Motor neuron (in vitro differentiated cells): ENCODE results near the gene TM4SF20. TPM values are rescaled to one million over a fixed set of nuclear protein-coding genes. Genes with fewer than 3 reads are reported as not detected.
A peak's percentile ranks its signal among the peaks of the same experiment; 100 is the strongest.

Experiments
- ATAC-seq, 8 experiments: fragments of 200-7000 bp; cut with Tn5 transposase; replicated peaks in 6 of 8; 2 replicates each; pipeline ENCODE4 v1.8.0; 2021; ENCODE audit warnings: mild to moderate bottlenecking in 8 of 8, moderate library complexity in 8 of 8
- H3K27ac ChIP-seq, 2 donors: fragments of 250-450 bp; sonication (Bioruptor Pico); 2 replicates each; pipeline ENCODE4 v1.9.0; 2021; ENCODE audit warnings: antibody characterized with exemption in 2 of 2, mild to moderate bottlenecking in 2 of 2, moderate library complexity in 1 of 2
- H3K4me1 ChIP-seq, 2 donors: fragments of 250-450 bp; sonication (Bioruptor Pico); replicated peaks in 1 of 2; 2 replicates each; pipeline ENCODE4 v1.6.1; 2021; ENCODE audit warnings: antibody characterized with exemption in 2 of 2, mild to moderate bottlenecking in 2 of 2, moderate library complexity in 1 of 2
- H3K4me3 ChIP-seq, 5 donors: fragments of 250-450 bp; sonication (Bioruptor Pico); 2 replicates each; pipeline ENCODE4 v1.9.0; 2021; ENCODE audit warnings: antibody characterized with exemption in 5 of 5, mild to moderate bottlenecking in 5 of 5, moderate library complexity in 4 of 5
- whole genome bisulfite sequencing, 10 experiments: fragments of 450-650 bp; shearing (Covaris generic); methylation state at CpG; one replicate each; pipeline ENCODE4 v1.0.0; 2022; 5-methylcytosine and 5-hydroxymethylcytosine counted together
- in situ Hi-C, 9 experiments: fragments of 400-800 bp; cut with MboI; loops; one replicate each; pipeline ENCODE4 v1.15.0; 2021; ENCODE audit warnings: low sequenced_read_pairs in 9 of 9, low pct_unique_long_range_greater_than_20kb in 2 of 9; ENCODE audit not compliant: unreplicated experiment in 9 of 9
- total RNA-seq, 8 experiments: library from RNA; unstranded; fragments of 300-600 nt; gene quantifications; 2 replicates each; pipeline versions ENCODE4 v1.2.3 to v1.2.4, GENCODE V29; 2022

The TM4SF20 gene
- total RNA-seq = under 1 TPM in 7 of 8 experiments, not detected in 1; 0.15 to 0.59 (median 0.33) TPM

GRCh38 chr2:227379095-227379494 lies at the start of gene TM4SF20:
TSS of gene TM4SF20 (minus strand) at chr2:227379306. CDS start at chr2:227379268, 38 bp downstream.
- Histone ChIP-seq H3K4me1 (peaks cover 0 to 7% of the 10 kb centered on the region in 2 donors), H3K4me3 (no peak within 1 kb of the TSS), H3K27ac (no peak within 1 kb of the TSS)
- ATAC-seq = no peak
- in situ Hi-C loops = no loop called here
- WGBS, 10 experiments = 66 to 100% (median 81%) methylated on average over 1 to 4 of the region's 4 CpGs

GRCh38 chr2:227428731-227429285 lies 49.7 kb upstream of the TM4SF20 start:
- WGBS, 10 experiments = 20 to 100% (median 89%) methylated on average over 1 to 8 of the region's 8 CpGs; no CpG with 5 or more reads in 1 of the 10 experiments
- Histone ChIP-seq H3K4me3 (no peak overlapping the region), H3K4me1 (no peaks in the 10 kb centered on the region), H3K27ac (no peak overlapping the region)
- ATAC-seq = no peak
- in situ Hi-C loops = no loop called here

- WGBS, 10 experiments = 14 to 97% (median 64%) methylated on average over 1 to 9 of the region's 10 CpGs
- H3K27ac ChIP-seq = no peak overlapping the region
- no peaks in the 10 kb centered on the region for H3K4me1 ChIP-seq
- in situ Hi-C loops = loop anchor here in 6 of 9 experiments (25.0 kb wide), 2 partner anchors 338 to 438 kb away; partner anchors contain the start of gene DAW1 (in 1 of the 6)
- H3K4me3 ChIP-seq = no peak overlapping the region
- peak in 4 of 8 experiments; percentile 32 to 47 (median 35) for ATAC-seq
Measured at GRCh38 chr2:227423656-227424499, 44.8 kb upstream of the TM4SF20 start.

- ATAC-seq = no peak
- in situ Hi-C loops = loop anchor here in 6 of 9 experiments (25.0 kb wide), 2 partner anchors 342 to 442 kb away; partner anchors contain the start of gene DAW1 (in 1 of the 6)
- H3K27ac ChIP-seq = no peak overlapping the region
- WGBS, 10 experiments = 50 to 97% (median 84%) methylated on average over 4 to 11 of the region's 15 CpGs
- no peak overlapping the region for H3K4me3 ChIP-seq
- no peaks in the 10 kb centered on the region for H3K4me1 ChIP-seq
Measured at GRCh38 chr2:227420087-227421052, 41.3 kb upstream of the TM4SF20 start.

GRCh38 chr2:227416701-227417100 lies 37.6 kb upstream of the TM4SF20 start:
- Histone ChIP-seq H3K27ac (no peak overlapping the region), H3K4me3 (no peak overlapping the region), H3K4me1 (no peaks in the 10 kb centered on the region)
- in situ Hi-C loops = loop anchor here in 6 of 9 experiments (25.0 kb wide), 2 partner anchors 346 to 446 kb away; partner anchors contain the start of gene DAW1 (in 1 of the 6)
- ATAC-seq = no peak
- 64 to 100% (median 81%) methylated on average over 1 to 4 of the region's 4 CpGs; no CpG with 5 or more reads in 1 of the 10 experiments for WGBS, 10 experiments

GRCh38 chr2:227415538-227416424 lies 36.7 kb upstream of the TM4SF20 start:
- Histone ChIP-seq H3K4me1 (no peaks in the 10 kb centered on the region), H3K27ac (no peak overlapping the region), H3K4me3 (no peak overlapping the region)
- in situ Hi-C loops = loop anchor here in 6 of 9 experiments (25.0 kb wide), 2 partner anchors 347 to 447 kb away; partner anchors contain the start of gene DAW1 (in 1 of the 6)
- WGBS, 10 experiments = 40 to 100% (median 74%) methylated on average over 1 to 10 of the region's 10 CpGs
- peak in 6 of 8 experiments; percentile 41 to 90 (median 46) for ATAC-seq

GRCh38 chr2:227414846-227415245 lies 35.7 kb upstream of the TM4SF20 start:
- in situ Hi-C loops = loop anchor here in 6 of 9 experiments (25.0 kb wide), 2 partner anchors 347 to 447 kb away; partner anchors contain the start of gene DAW1 (in 1 of the 6)
- H3K4me1 ChIP-seq = no peaks in the 10 kb centered on the region
- H3K4me3 ChIP-seq = no peak overlapping the region
- no peak for ATAC-seq
- 71 to 100% (median 85%) methylated on average over 1 to 3 of the region's 3 CpGs; no CpG with 5 or more reads in 3 of the 10 experiments for WGBS, 10 experiments
- H3K27ac ChIP-seq = no peak overlapping the region

GRCh38 chr2:227413371-227413770 lies 34.3 kb upstream of the TM4SF20 start:
- no peaks in the 10 kb centered on the region for H3K4me1 ChIP-seq
- no peak for ATAC-seq
- in situ Hi-C loops = loop anchor here in 6 of 9 experiments (25.0 kb wide), 2 partner anchors 349 to 449 kb away; partner anchors contain the start of gene DAW1 (in 1 of the 6)
- no peak overlapping the region for H3K27ac ChIP-seq
- H3K4me3 ChIP-seq = no peak overlapping the region
- 65 to 90% (median 88%) methylated on average over 1 to 8 of the region's 8 CpGs; no CpG with 5 or more reads in 1 of the 10 experiments for WGBS, 10 experiments

GRCh38 chr2:227412877-227413276 lies 33.8 kb upstream of the TM4SF20 start:
- no peak overlapping the region for H3K4me3 ChIP-seq
- ATAC-seq = no peak
- WGBS, 10 experiments = 71 to 100% (median 93%) methylated on average over 1 to 5 of the region's 5 CpGs
- in situ Hi-C loops = loop anchor here in 6 of 9 experiments (25.0 kb wide), 2 partner anchors 349 to 449 kb away; partner anchors contain the start of gene DAW1 (in 1 of the 6)
- H3K27ac ChIP-seq = no peak overlapping the region
- H3K4me1 ChIP-seq = no peaks in the 10 kb centered on the region

GRCh38 chr2:227411990-227412350 lies 32.9 kb upstream of the TM4SF20 start:
- in situ Hi-C loops = loop anchor here in 6 of 9 experiments (25.0 kb wide), 2 partner anchors 350 to 450 kb away; partner anchors contain the start of gene DAW1 (in 1 of the 6)
- Histone ChIP-seq H3K4me1 (no peaks in the 10 kb centered on the region), H3K4me3 (no peak overlapping the region), H3K27ac (no peak overlapping the region)
- 38 to 100% (median 83%) methylated on average over 1 to 2 of the region's 3 CpGs; no CpG with 5 or more reads in 3 of the 10 experiments for WGBS, 10 experiments
- peak in 1 of 8 experiments; percentile 36 for ATAC-seq

- Histone ChIP-seq H3K4me1 (peaks cover 4 to 5% of the 10 kb centered on the region in 2 donors), H3K27ac (no peak overlapping the region), H3K4me3 (no peak overlapping the region)
- in situ Hi-C loops = loop anchor here in 6 of 9 experiments (25.0 kb wide), 2 partner anchors 351 to 451 kb away; partner anchors contain the start of gene DAW1 (in 1 of the 6)
- WGBS, 10 experiments = 75 to 100% (median 94%) methylated on average over 2 to 9 of the region's 9 CpGs
- ATAC-seq = no peak
Measured at GRCh38 chr2:227411320-227411989, 32.3 kb upstream of the TM4SF20 start.
